B cell (primary cell): Measurements from ENCODE around the gene AFF3. TPM values are rescaled to one million over a fixed set of nuclear protein-coding genes. Genes with fewer than 3 reads are reported as not detected.
A peak's percentile ranks its signal among the peaks of the same experiment; 100 is the strongest.

Source experiments
- ATAC-seq: fragments of 200-7000 bp; cut with Tn5 transposase; one replicate; pipeline ENCODE4 v1.10.0; 2021; ENCODE audit warnings: low read depth, mild to moderate bottlenecking, moderate number of reproducible peaks, moderate library complexity
- CTCF ChIA-PET: fragments of 350-600 bp; sonication (Branson Sonifier 250); formaldehyde crosslinking; loops from one replicate; lab custom pipeline; 2021; ENCODE audit warnings: antibody characterized with exemption, inconsistent platforms; lab: Charles Lee
- POLR2A ChIA-PET: fragments of 350-600 bp; sonication (Branson Sonifier 250); formaldehyde crosslinking; loops from one replicate; lab custom pipeline; 2021; ENCODE audit warnings: antibody characterized with exemption; lab: Charles Lee
- DNase-seq: peaks from one replicate; pipeline ENCODE4 v3.0.0; 2013
- H2AFZ ChIP-seq: 2 replicates; pipeline ENCODE4 v1.6.1; 2012; ENCODE audit warnings: mild to moderate bottlenecking, low read depth, low read length; ENCODE audit not compliant: insufficient read depth, poor library complexity, severe bottlenecking
- H3K27ac ChIP-seq, 2 donors: 1 replicate in 1 of 2; 2 replicates in 1 of 2; pipeline ENCODE4 v1.5.1; 2012 to 2013; ENCODE audit warnings: low read length in 2 of 2, mild to moderate bottlenecking in 2 of 2, moderate library complexity in 1 of 2
- H3K27me3 ChIP-seq, 4 experiments: fragments of 200-600 bp in 1 of 4; sonication (generic) in 1 of 4; replicated peaks in 1 of 4; 1 replicate in 2 of 4; 2 replicates in 2 of 4; pipeline versions ENCODE4 v1.6.1 to v1.7.0; 2013 to 2016; ENCODE audit warnings: low read length in 3 of 4, mild to moderate bottlenecking in 2 of 4, mixed read lengths in 1 of 4, moderate library complexity in 1 of 4; ENCODE audit not compliant: insufficient read depth in 4 of 4, control insufficient read depth in 3 of 4; ENCODE audit errors: control extremely low read depth in 1 of 4
- H3K36me3 ChIP-seq, 2 experiments: replicated peaks in 1 of 2; 1 replicate in 1 of 2; 2 replicates in 1 of 2; pipeline versions ENCODE4 v1.6.1 to v1.7.1; 2013; ENCODE audit warnings: low read length in 1 of 2; ENCODE audit not compliant: insufficient read depth in 2 of 2, control insufficient read depth in 1 of 2; ENCODE audit errors: control extremely low read depth in 1 of 2, extremely low read depth in 1 of 2
- H3K4me1 ChIP-seq, 2 donors: fragments of 200-600 bp in 1 of 2; sonication (generic) in 1 of 2; 1 replicate in 1 of 2; 2 replicates in 1 of 2; pipeline versions ENCODE4 v1.5.1 to v1.6.1; 2013 to 2017; ENCODE audit warnings: low read length in 2 of 2; ENCODE audit not compliant: control insufficient read depth in 2 of 2, insufficient read depth in 2 of 2
- H3K4me2 ChIP-seq: replicated peaks from 2 replicates; pipeline ENCODE3; 2012; ENCODE audit warnings: mild to moderate bottlenecking, low read depth, low read length; ENCODE audit not compliant: poor library complexity, severe bottlenecking
- H3K4me3 ChIP-seq, 5 experiments: fragments of 200-600 bp in 1 of 5; sonication (generic) in 1 of 5; 1 replicate in 3 of 5; 2 replicates in 2 of 5; pipeline versions ENCODE4 v1.5.1 to v1.7.0; 2011 to 2016; ENCODE audit warnings: low read length in 4 of 5, mild to moderate bottlenecking in 4 of 5, low read depth in 2 of 5, control low read depth in 1 of 5, moderate library complexity in 1 of 5; ENCODE audit not compliant: insufficient read depth in 1 of 5; ENCODE audit errors: control extremely low read depth in 1 of 5, extremely low read depth in 1 of 5
- H3K79me2 ChIP-seq: fragments of 200-600 bp; sonication (generic); one replicate; pipeline ENCODE4 v1.6.0; 2016; ENCODE audit warnings: low read length; ENCODE audit not compliant: control insufficient read depth, insufficient read depth
- H3K9ac ChIP-seq: fragments of 200-600 bp; sonication (generic); 2 replicates; pipeline ENCODE4 v1.6.1; 2017; ENCODE audit warnings: mild to moderate bottlenecking, low read length, moderate library complexity
- H3K9me3 ChIP-seq, 3 donors: one replicate each; pipeline versions ENCODE4 v1.6.1 to v1.7.1; 2013; ENCODE audit warnings: low read length in 2 of 3; ENCODE audit not compliant: control insufficient read depth in 2 of 3, insufficient read depth in 1 of 3; ENCODE audit errors: control extremely low read depth in 1 of 3
- H4K20me1 ChIP-seq: 2 replicates; pipeline ENCODE4 v1.6.0; 2012; ENCODE audit warnings: mild to moderate bottlenecking, low read length; ENCODE audit not compliant: insufficient read depth, control insufficient read depth, poor library complexity, severe bottlenecking
- H3K27ac Mint-ChIP-seq: one replicate; pipeline ENCODE4 v1.8.0; 2021; ENCODE audit warnings: mixed read lengths
- H3K27me3 Mint-ChIP-seq: one replicate; pipeline ENCODE4 v1.8.0; 2021; ENCODE audit warnings: mixed read lengths
- H3K4me1 Mint-ChIP-seq: one replicate; pipeline ENCODE4 v1.8.0; 2021; ENCODE audit warnings: mixed read lengths
- H3K4me3 Mint-ChIP-seq: one replicate; pipeline ENCODE4 v1.8.0; 2021; ENCODE audit warnings: mixed read lengths
- H3K9me3 Mint-ChIP-seq: one replicate; pipeline ENCODE4 v1.8.0; 2022; ENCODE audit warnings: mixed read lengths; ENCODE audit not compliant: insufficient read depth
- CTCF ChIP-seq: fragments of 200-600 bp; IDR thresholded peaks from one replicate; pipeline ENCODE4 v1.8.0; 2022; ENCODE audit warnings: antibody characterized with exemption, mild to moderate bottlenecking
- EZH2 ChIP-seq: IDR thresholded peaks from 2 replicates; pipeline ENCODE4 v1.6.1; 2012; ENCODE audit warnings: borderline replicate concordance, low read depth, mild to moderate bottlenecking, moderate library complexity, low read length; ENCODE audit not compliant: insufficient read depth, poor library complexity, severe bottlenecking
- WGBS: methylation state at CpG from one replicate; pipeline ENCODE4 v1.1.5; 2013; ENCODE audit warnings: missing lambda C conversion rate; ENCODE audit not compliant: insufficient coverage; 5-methylcytosine and 5-hydroxymethylcytosine counted together
- intact Hi-C: fragments of 100-400 bp; cut with micrococcal nuclease; formaldehyde crosslinking; loops from one replicate; pipeline ENCODE4 v1.10.0; 2022
- polyA plus RNA-seq: library from polyadenylated mRNA; depleted of rRNA; stranded (reverse); fragments of >200 nt; gene quantifications from 2 replicates; pipeline ENCODE4 v1.2.3, GENCODE V29; 2012
- total RNA-seq, 2 donors: library from RNA; stranded (reverse); fragments of 120-200 nt in 1 of 2; gene quantifications; 1 replicate in 1 of 2; 2 replicates in 1 of 2; pipeline versions ENCODE4 v1.2.3 to v1.2.4, GENCODE V29; 2013 to 2022

Gene AFF3
- total and polyA plus RNA-seq, 2 donors (not counting 1 experiment from before 2014, with no cell fraction given): 117 to 830 TPM

DNA sequence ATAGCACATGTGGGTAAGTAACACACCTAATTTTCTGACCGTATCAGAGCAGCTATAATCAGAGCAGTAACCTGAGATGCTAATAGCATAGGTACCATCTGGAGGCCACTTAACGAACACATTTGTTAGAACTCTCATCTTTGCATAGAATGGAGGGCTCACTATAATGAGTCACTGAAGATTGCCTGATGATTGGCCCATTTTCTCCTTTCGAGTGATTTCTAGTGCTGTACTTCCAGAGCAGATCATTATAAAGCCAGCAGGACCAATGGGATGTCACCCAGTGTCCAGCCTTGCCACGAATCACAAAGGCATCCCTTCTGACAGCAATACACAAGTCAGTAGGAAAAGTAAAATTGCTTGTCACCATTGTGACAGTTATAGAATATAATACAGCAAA is 570.9 kb downstream of the AFF3 start:
- H3K36me3 ChIP-seq: peaks cover 0 to 81% of the 10 kb centered on the region in 2 experiments
- WGBS: 100% methylated on average over 3 of the region's 4 CpGs
- CTCF ChIA-PET: interaction anchor here (1.0 to 2.6 kb wide), 3 partner anchors 11 to 497 kb away, joined by 3 to 8 read pairs (median 8); no protein-coding TSS in a partner anchor
- no peak overlapping the region for H2AFZ ChIP-seq
- no peak overlapping the region for H3K4me3 ChIP-seq
- H4K20me1 ChIP-seq: peaks cover 10% of the 10 kb centered on the region
- ATAC-seq (no peak), DNase-seq (no peak)
- no peaks in the 10 kb centered on the region for H3K27me3 Mint-ChIP-seq
- no peaks in the 10 kb centered on the region for H3K9me3 Mint-ChIP-seq
- H3K4me2 ChIP-seq: no peak overlapping the region
- H3K9me3 ChIP-seq: no peaks in the 10 kb centered on the region
- H3K4me3 Mint-ChIP-seq: no peak overlapping the region
- no peaks in the 10 kb centered on the region for H3K27me3 ChIP-seq
- no peak for TF ChIP-seq EZH2
- TF ChIP-seq CTCF: no peak
- H3K79me2 ChIP-seq: no peaks in the 10 kb centered on the region
- no peak overlapping the region for H3K27ac ChIP-seq
- POLR2A ChIA-PET: interaction anchor here (1.1 kb wide), 1 partner anchor 686 kb away, joined by 3 read pairs; no protein-coding TSS in a partner anchor
- H3K4me1 Mint-ChIP-seq: no peaks in the 10 kb centered on the region
- H3K4me1 ChIP-seq: no peaks in the 10 kb centered on the region
- no peak overlapping the region for H3K9ac ChIP-seq
- no peak overlapping the region for H3K27ac Mint-ChIP-seq
- intact Hi-C loops: no loop called here

GRCh38 chr2:99571021-99571420 is 571.4 kb downstream of the AFF3 start:
- no peak for ATAC-seq
- no peaks in the 10 kb centered on the region for H3K27me3 Mint-ChIP-seq
- peaks cover 10% of the 10 kb centered on the region for H4K20me1 ChIP-seq

More at GRCh38 chr2:99571021-99571420, 571.4 kb downstream of the AFF3 start:
- Histone ChIP-seq H3K9ac (no peak overlapping the region), H3K4me1 (no peaks in the 10 kb centered on the region), H3K36me3 (peaks cover 0 to 82% of the 10 kb centered on the region in 2 experiments), H3K27me3 (no peaks in the 10 kb centered on the region), H3K27ac (no peak overlapping the region), H3K4me2 (no peak overlapping the region), H3K4me3 (no peak overlapping the region), H3K79me2 (no peaks in the 10 kb centered on the region), H3K9me3 (no peaks in the 10 kb centered on the region), H2AFZ (no peak overlapping the region)
- POLR2A ChIA-PET: interaction anchor here (1.1 kb wide), 1 partner anchor 686 kb away, joined by 3 read pairs; no protein-coding TSS in a partner anchor
- no peak for DNase-seq
- TF ChIP-seq CTCF: no peak
- TF ChIP-seq EZH2: no peak
- H3K9me3 Mint-ChIP-seq: no peaks in the 10 kb centered on the region
- intact Hi-C loops: no loop called here
- 100% methylated on average over 2 of the region's 4 CpGs for WGBS
- CTCF ChIA-PET: interaction anchor here (1.0 to 2.6 kb wide), 3 partner anchors 10 to 497 kb away, joined by 3 to 8 read pairs (median 8); no protein-coding TSS in a partner anchor
- H3K4me3 Mint-ChIP-seq: no peak overlapping the region
- no peaks in the 10 kb centered on the region for H3K4me1 Mint-ChIP-seq
- H3K27ac Mint-ChIP-seq: peak overlapping the region; percentile 54
